ENCODE measurements around the gene THSD4.

Gene THSD4

DNA sequence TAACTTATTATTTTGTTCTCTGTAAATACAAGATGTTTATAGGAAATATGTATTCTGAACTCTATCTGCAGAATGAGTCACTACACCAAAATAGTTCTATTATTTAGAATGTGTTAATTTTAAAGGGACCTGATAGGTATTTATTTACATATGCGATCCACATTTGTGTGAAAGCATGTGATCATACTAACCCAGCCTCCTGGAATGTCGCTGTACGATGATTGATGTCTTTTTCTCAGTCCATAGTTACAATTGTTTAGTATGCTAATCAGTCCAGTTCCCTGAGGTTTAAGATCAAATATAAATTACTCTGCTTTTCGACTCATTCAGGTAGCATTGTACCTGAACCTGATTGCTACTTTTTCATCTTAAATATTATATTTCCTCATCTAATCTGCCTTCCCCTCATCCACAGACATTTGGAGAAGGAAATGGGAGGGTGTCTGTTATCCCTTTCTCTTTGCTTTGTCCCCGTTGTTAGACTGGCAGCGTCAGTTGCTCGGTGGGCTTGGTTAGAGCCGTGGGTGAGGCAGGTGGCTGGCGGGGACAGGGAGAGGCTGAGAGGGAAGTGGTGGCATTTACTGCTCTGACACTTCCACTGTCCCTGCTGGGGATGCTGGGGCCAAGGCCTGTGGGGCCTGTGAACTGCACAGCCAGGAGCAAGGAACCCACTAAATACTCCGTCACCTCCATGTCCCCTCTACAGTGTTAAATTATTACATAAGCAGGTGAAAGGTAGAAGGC, 667.3 kb downstream of the THSD4 start:
- no peaks in the 10 kb centered on the region for H3K27me3 ChIP-seq (replicated peaks; ENCODE audit: control insufficient read depth, insufficient read depth, low read length, poor library complexity, severe bottlenecking)
- H3K9me3 ChIP-seq (ENCODE audit: control insufficient read depth, low read length): no peaks in the 10 kb centered on the region
- no peak overlapping the region for H3K4me3 ChIP-seq (ENCODE audit: insufficient read depth, low read depth, low read length, poor library complexity, severe bottlenecking)
- H3K4me1 ChIP-seq (ENCODE audit: control insufficient read depth, insufficient read depth, low read length, poor library complexity, severe bottlenecking): no peaks in the 10 kb centered on the region
- no peaks in the 10 kb centered on the region for H3K36me3 ChIP-seq (ENCODE audit: control insufficient read depth, insufficient read depth, low read length)
- no peak for DNase-seq
- no peak overlapping the region for H3K27ac ChIP-seq (ENCODE audit: insufficient read depth, low read length, poor library complexity, severe bottlenecking)

GRCh38 chr15:71784719-71785118, 669.4 kb downstream of the THSD4 start:
- Histone ChIP-seq H3K4me3 (ENCODE audit: insufficient read depth, low read depth, low read length, poor library complexity, severe bottlenecking) (no peak overlapping the region), H3K27me3 (replicated peaks; ENCODE audit: control insufficient read depth, insufficient read depth, low read length, poor library complexity, severe bottlenecking) (no peaks in the 10 kb centered on the region), H3K4me1 (ENCODE audit: control insufficient read depth, insufficient read depth, low read length, poor library complexity, severe bottlenecking) (no peaks in the 10 kb centered on the region), H3K27ac (ENCODE audit: insufficient read depth, low read length, poor library complexity, severe bottlenecking) (no peak overlapping the region), H3K9me3 (ENCODE audit: control insufficient read depth, low read length) (no peaks in the 10 kb centered on the region), H3K36me3 (ENCODE audit: control insufficient read depth, insufficient read depth, low read length) (no peaks in the 10 kb centered on the region)
- no peak for DNase-seq

DNA sequence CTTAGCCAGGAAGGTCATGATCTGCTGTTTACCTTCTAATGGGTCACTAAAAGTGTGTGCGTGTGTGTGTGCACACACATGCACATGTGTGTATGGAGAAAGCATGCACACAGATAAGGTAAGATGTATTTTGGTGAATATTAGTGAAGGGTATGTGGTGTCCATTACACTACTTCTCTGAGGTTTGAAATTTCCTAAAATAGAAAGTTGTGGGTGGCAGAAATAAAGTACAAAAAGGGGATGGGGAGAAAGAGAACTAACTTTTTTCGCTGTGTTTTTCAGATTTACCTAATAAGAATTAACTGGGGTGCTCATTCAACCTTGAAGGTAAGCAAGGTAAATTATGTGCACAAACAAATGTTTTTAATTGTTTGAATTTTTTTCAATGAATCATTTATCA, 670.7 kb downstream of the THSD4 start:
- Histone ChIP-seq H3K27ac (ENCODE audit: insufficient read depth, low read length, poor library complexity, severe bottlenecking) (no peak overlapping the region), H3K36me3 (ENCODE audit: control insufficient read depth, insufficient read depth, low read length) (no peaks in the 10 kb centered on the region), H3K9me3 (ENCODE audit: control insufficient read depth, low read length) (no peaks in the 10 kb centered on the region), H3K27me3 (replicated peaks; ENCODE audit: control insufficient read depth, insufficient read depth, low read length, poor library complexity, severe bottlenecking) (no peaks in the 10 kb centered on the region), H3K4me1 (ENCODE audit: control insufficient read depth, insufficient read depth, low read length, poor library complexity, severe bottlenecking) (no peaks in the 10 kb centered on the region), H3K4me3 (ENCODE audit: insufficient read depth, low read depth, low read length, poor library complexity, severe bottlenecking) (no peak overlapping the region)
- no peak for DNase-seq

GRCh38 chr15:71786673-71787072, 671.4 kb downstream of the THSD4 start:
- Histone ChIP-seq H3K4me3 (ENCODE audit: insufficient read depth, low read depth, low read length, poor library complexity, severe bottlenecking) (no peak overlapping the region), H3K27ac (ENCODE audit: insufficient read depth, low read length, poor library complexity, severe bottlenecking) (no peak overlapping the region), H3K9me3 (ENCODE audit: control insufficient read depth, low read length) (no peaks in the 10 kb centered on the region), H3K4me1 (ENCODE audit: control insufficient read depth, insufficient read depth, low read length, poor library complexity, severe bottlenecking) (no peaks in the 10 kb centered on the region), H3K36me3 (ENCODE audit: control insufficient read depth, insufficient read depth, low read length) (no peaks in the 10 kb centered on the region), H3K27me3 (replicated peaks; ENCODE audit: control insufficient read depth, insufficient read depth, low read length, poor library complexity, severe bottlenecking) (no peaks in the 10 kb centered on the region)
- no peak for DNase-seq

DNA sequence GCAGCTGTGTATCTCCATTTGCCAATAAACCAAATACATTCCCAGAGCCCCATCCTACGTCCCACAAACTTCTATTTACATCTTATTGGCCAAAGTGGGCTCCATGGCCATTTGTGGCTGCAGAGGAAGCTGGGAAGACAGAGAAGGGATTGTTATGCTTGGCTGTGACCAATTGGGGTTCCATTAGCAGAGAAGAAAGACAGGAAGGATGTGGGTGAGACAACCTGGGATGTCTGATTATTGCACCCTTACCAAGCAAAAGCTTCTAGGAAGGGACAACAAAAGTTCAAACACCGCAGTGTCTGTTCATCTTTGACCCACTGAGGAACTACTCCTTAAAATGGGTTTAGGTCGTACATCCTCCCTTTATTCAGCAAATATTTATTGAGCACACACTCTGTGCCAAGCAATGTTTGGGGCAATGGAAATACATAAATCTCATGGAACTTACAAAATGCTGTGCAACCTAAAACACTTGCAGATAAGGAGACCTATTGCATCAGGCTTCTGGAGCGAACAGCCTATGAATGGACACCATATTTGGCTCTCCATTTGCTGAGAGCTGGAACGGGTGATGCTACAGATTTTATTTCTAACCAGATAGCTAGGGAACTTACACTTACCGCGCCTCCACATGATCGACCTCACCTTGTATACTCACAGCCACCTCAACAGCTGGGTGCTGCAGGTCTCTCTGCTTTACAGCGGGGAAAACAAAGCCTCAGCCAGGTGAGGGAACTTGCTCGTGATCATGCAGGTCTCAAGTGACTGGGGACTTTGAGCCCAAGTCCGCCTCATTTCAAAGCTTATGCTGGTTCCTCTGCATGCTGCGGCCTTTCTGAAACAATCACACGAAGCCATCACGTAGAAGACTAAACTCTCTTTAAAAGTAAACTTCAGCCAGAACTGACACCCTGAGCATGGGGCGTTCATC, 673.6 kb downstream of the THSD4 start:
- H3K36me3 ChIP-seq (ENCODE audit: control insufficient read depth, insufficient read depth, low read length): no peaks in the 10 kb centered on the region
- H3K9me3 ChIP-seq (ENCODE audit: control insufficient read depth, low read length): no peaks in the 10 kb centered on the region
- no peaks in the 10 kb centered on the region for H3K4me1 ChIP-seq (ENCODE audit: control insufficient read depth, insufficient read depth, low read length, poor library complexity, severe bottlenecking)
- no peak overlapping the region for H3K4me3 ChIP-seq (ENCODE audit: insufficient read depth, low read depth, low read length, poor library complexity, severe bottlenecking)
- no peak overlapping the region for H3K27ac ChIP-seq (ENCODE audit: insufficient read depth, low read length, poor library complexity, severe bottlenecking)
- DNase-seq: no peak
- H3K27me3 ChIP-seq (replicated peaks; ENCODE audit: control insufficient read depth, insufficient read depth, low read length, poor library complexity, severe bottlenecking): no peaks in the 10 kb centered on the region

DNA sequence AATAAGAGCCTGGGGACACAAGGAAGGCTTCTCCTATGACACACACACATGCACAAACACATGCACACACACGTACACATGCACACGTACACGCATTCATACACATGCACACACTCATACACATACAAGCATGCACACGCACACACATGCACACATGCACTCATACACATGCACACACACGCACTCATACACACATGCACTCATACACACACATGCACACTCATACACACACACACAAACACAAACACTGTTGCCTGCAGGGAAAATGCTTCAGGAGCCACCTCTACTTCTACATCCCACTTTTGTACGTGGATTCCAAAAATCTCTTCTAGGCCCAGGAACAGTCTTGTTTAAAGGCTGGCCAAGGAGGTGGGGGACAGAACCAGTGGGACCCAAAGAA, 674.3 kb downstream of the THSD4 start:
- no peaks in the 10 kb centered on the region for H3K4me1 ChIP-seq (ENCODE audit: control insufficient read depth, insufficient read depth, low read length, poor library complexity, severe bottlenecking)
- no peak overlapping the region for H3K4me3 ChIP-seq (ENCODE audit: insufficient read depth, low read depth, low read length, poor library complexity, severe bottlenecking)
- no peak for DNase-seq
- H3K9me3 ChIP-seq (ENCODE audit: control insufficient read depth, low read length): no peaks in the 10 kb centered on the region
- no peaks in the 10 kb centered on the region for H3K36me3 ChIP-seq (ENCODE audit: control insufficient read depth, insufficient read depth, low read length)
- no peak overlapping the region for H3K27ac ChIP-seq (ENCODE audit: insufficient read depth, low read length, poor library complexity, severe bottlenecking)
- H3K27me3 ChIP-seq (replicated peaks; ENCODE audit: control insufficient read depth, insufficient read depth, low read length, poor library complexity, severe bottlenecking): no peaks in the 10 kb centered on the region

DNA sequence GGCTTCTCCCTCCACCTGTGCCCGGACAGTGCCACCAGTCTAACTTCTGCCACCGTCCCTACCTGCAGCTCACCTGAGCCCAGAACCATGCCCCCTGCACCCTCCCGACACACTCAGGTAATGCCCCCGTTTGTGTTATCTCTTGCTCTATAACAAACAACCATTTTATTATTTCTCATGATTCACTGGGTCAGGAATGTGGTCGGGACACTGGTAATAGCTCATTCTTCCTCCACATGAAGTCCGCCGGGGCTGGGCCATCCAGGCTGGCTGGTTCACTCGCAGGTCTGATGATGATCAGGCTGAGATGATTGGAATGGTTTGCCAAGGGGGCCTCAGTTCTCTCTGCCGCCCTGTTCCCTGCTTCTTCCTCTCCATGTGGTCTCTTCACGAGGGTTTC, 674.8 kb downstream of the THSD4 start:
- no peaks in the 10 kb centered on the region for H3K4me1 ChIP-seq (ENCODE audit: control insufficient read depth, insufficient read depth, low read length, poor library complexity, severe bottlenecking)
- no peaks in the 10 kb centered on the region for H3K36me3 ChIP-seq (ENCODE audit: control insufficient read depth, insufficient read depth, low read length)
- no peak for DNase-seq
- H3K27me3 ChIP-seq (replicated peaks; ENCODE audit: control insufficient read depth, insufficient read depth, low read length, poor library complexity, severe bottlenecking): no peaks in the 10 kb centered on the region
- H3K9me3 ChIP-seq (ENCODE audit: control insufficient read depth, low read length): no peaks in the 10 kb centered on the region
- no peak overlapping the region for H3K27ac ChIP-seq (ENCODE audit: insufficient read depth, low read length, poor library complexity, severe bottlenecking)
- no peak overlapping the region for H3K4me3 ChIP-seq (ENCODE audit: insufficient read depth, low read depth, low read length, poor library complexity, severe bottlenecking)

DNA sequence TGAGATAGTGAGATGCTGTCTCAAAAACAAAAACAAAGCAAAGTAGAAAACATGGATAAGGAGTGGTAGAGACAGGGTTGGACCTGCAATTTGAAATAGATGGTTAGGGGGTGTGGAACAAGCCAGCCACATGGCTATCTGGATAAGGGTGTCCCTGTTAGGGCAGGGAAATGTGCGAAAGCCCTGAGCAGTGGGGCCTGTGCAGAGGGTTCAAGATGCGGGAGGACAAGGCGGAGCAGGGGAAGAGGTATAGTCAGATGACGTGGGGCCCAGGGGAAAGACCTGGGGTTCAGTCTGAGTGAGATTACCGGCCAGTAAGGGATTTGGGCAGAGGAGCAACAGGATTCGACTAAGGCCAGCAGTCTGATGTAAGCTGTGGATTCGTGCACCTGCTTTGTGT, 676.7 kb downstream of the THSD4 start:
- Histone ChIP-seq H3K27me3 (replicated peaks; ENCODE audit: control insufficient read depth, insufficient read depth, low read length, poor library complexity, severe bottlenecking) (no peaks in the 10 kb centered on the region), H3K27ac (ENCODE audit: insufficient read depth, low read length, poor library complexity, severe bottlenecking) (no peak overlapping the region), H3K9me3 (ENCODE audit: control insufficient read depth, low read length) (no peaks in the 10 kb centered on the region), H3K4me3 (ENCODE audit: insufficient read depth, low read depth, low read length, poor library complexity, severe bottlenecking) (no peak overlapping the region), H3K36me3 (ENCODE audit: control insufficient read depth, insufficient read depth, low read length) (no peaks in the 10 kb centered on the region), H3K4me1 (ENCODE audit: control insufficient read depth, insufficient read depth, low read length, poor library complexity, severe bottlenecking) (no peaks in the 10 kb centered on the region)
- no peak for DNase-seq

DNA sequence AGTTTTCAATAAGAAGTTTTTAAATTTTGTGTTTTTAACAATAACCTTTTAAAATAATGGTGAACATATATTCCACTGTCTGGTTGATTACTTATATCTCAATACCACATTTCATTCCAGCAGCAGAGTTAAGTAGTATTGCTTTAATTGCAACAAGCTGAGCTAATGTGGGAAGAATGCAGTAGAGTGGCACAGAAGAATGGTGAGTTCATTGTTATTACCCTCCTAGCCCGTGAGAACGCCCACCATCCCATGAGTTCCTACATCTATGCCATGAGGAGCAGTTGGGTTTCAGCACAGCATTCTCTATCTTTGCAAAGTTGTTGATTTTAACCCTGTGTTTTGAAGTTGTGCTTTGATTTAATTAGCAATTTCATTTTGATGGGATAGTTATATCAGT, 677.2 kb downstream of the THSD4 start:
- H3K27me3 ChIP-seq (replicated peaks; ENCODE audit: control insufficient read depth, insufficient read depth, low read length, poor library complexity, severe bottlenecking): no peaks in the 10 kb centered on the region
- H3K36me3 ChIP-seq (ENCODE audit: control insufficient read depth, insufficient read depth, low read length): no peaks in the 10 kb centered on the region
- H3K9me3 ChIP-seq (ENCODE audit: control insufficient read depth, low read length): no peaks in the 10 kb centered on the region
- DNase-seq: no peak
- H3K4me3 ChIP-seq (ENCODE audit: insufficient read depth, low read depth, low read length, poor library complexity, severe bottlenecking): no peak overlapping the region
- H3K27ac ChIP-seq (ENCODE audit: insufficient read depth, low read length, poor library complexity, severe bottlenecking): no peak overlapping the region
- no peaks in the 10 kb centered on the region for H3K4me1 ChIP-seq (ENCODE audit: control insufficient read depth, insufficient read depth, low read length, poor library complexity, severe bottlenecking)

- no peak for DNase-seq
- Histone ChIP-seq H3K27me3 (replicated peaks; ENCODE audit: control insufficient read depth, insufficient read depth, low read length, poor library complexity, severe bottlenecking) (no peaks in the 10 kb centered on the region), H3K36me3 (ENCODE audit: control insufficient read depth, insufficient read depth, low read length) (no peaks in the 10 kb centered on the region), H3K4me1 (ENCODE audit: control insufficient read depth, insufficient read depth, low read length, poor library complexity, severe bottlenecking) (no peaks in the 10 kb centered on the region), H3K27ac (ENCODE audit: insufficient read depth, low read length, poor library complexity, severe bottlenecking) (no peak overlapping the region), H3K9me3 (ENCODE audit: control insufficient read depth, low read length) (no peaks in the 10 kb centered on the region), H3K4me3 (ENCODE audit: insufficient read depth, low read depth, low read length, poor library complexity, severe bottlenecking) (no peak overlapping the region)
Observed at GRCh38 chr15:71798641-71799040, 683.4 kb downstream of the THSD4 start.

Measured in effector memory CD4-positive, alpha-beta T cell (primary cell).